Ascending aorta (tissue), 2 donors: ENCODE results near the gene FMN1. TPM values are rescaled to one million over a fixed set of nuclear protein-coding genes. Genes with fewer than 3 reads are reported as not detected.

Source experiments
- DNase-seq, 2 donors: peaks; one replicate each; pipeline ENCODE4 v3.0.0-alpha.2; 2019; ENCODE audit warnings: low spot score in 2 of 2
- H3K27ac ChIP-seq, 2 donors: fragments of 200-600 bp; sonication (generic); one replicate each; pipeline ENCODE4 v1.5.1; 2016 to 2017; ENCODE audit warnings: mild to moderate bottlenecking in 1 of 2
- H3K27me3 ChIP-seq: fragments of 200-600 bp; sonication (generic); one replicate; pipeline ENCODE4 v1.5.1; 2017
- H3K36me3 ChIP-seq, 2 donors: fragments of 200-600 bp; sonication (generic); one replicate each; pipeline ENCODE4 v1.5.1; 2016
- H3K4me1 ChIP-seq, 2 donors: fragments of 200-600 bp; sonication (generic); one replicate each; pipeline ENCODE4 v1.5.1; 2016 to 2017; ENCODE audit warnings: mild to moderate bottlenecking in 1 of 2
- H3K4me3 ChIP-seq, 2 donors: fragments of 200-600 bp; sonication (generic); one replicate each; pipeline ENCODE4 v1.5.1; 2016 to 2017; ENCODE audit warnings: mild to moderate bottlenecking in 1 of 2
- H3K9me3 ChIP-seq, 2 donors: fragments of 200-600 bp; sonication (generic); one replicate each; pipeline ENCODE4 v1.5.1; 2016
- CTCF ChIP-seq, 3 experiments: fragments of 200-600 bp in 2 of 3; fragments of 450-650 bp in 1 of 3; sonication (generic) in 2 of 3; IDR thresholded peaks; one replicate each; pipeline ENCODE4 v1.5.1; 2016 to 2019; ENCODE audit warnings: antibody characterized with exemption in 3 of 3, mild to moderate bottlenecking in 1 of 3, moderate library complexity in 1 of 3
- intact Hi-C: fragments of 100-400 bp; cut with DNase I; formaldehyde crosslinking; loops from one replicate; pipeline ENCODE4 v1.15.1; 2023
- total RNA-seq: library from RNA; depleted of rRNA; stranded (reverse); fragments of >200 nt; gene quantifications from one replicate; pipeline ENCODE4 v1.1.0, GENCODE V29; 2016

The FMN1 gene
- total RNA-seq, 1 donor from 2014 or later = 4.3 TPM

- DNase-seq = no peak
- intact Hi-C loops = no loop called here
- Histone ChIP-seq H3K36me3 (no peaks in the 10 kb centered on the region), H3K4me3 (peak overlapping the region; percentile 14 to 18), H3K4me1 (peaks cover 0 to under 1% of the 10 kb centered on the region in 2 donors), H3K27me3 (no peaks in the 10 kb centered on the region), H3K9me3 (no peaks in the 10 kb centered on the region), H3K27ac (peak overlapping the region; percentile 16 to 35)
- no peak for TF ChIP-seq CTCF (IDR thresholded peaks at IDR 0.05)
Measured at GRCh38 chr15:32861761-32862160, 332.8 kb downstream of the FMN1 start.

GRCh38 chr15:32861174-32861573 is 333.3 kb downstream of the FMN1 start:
- Histone ChIP-seq H3K27ac (no peak overlapping the region), H3K4me3 (peak overlapping the region; percentile 14 to 18), H3K27me3 (no peaks in the 10 kb centered on the region), H3K9me3 (no peaks in the 10 kb centered on the region), H3K4me1 (peaks cover 3 to 7% of the 10 kb centered on the region in 2 donors), H3K36me3 (no peaks in the 10 kb centered on the region)
- no peak for TF ChIP-seq CTCF (IDR thresholded peaks at IDR 0.05)
- no peak for DNase-seq
- intact Hi-C loops = no loop called here

GRCh38 chr15:32859996-32860395 is 334.5 kb downstream of the FMN1 start:
- no peak overlapping the region for H3K4me3 ChIP-seq
- DNase-seq = no peak
- peaks cover 5 to 13% of the 10 kb centered on the region in 2 donors for H3K4me1 ChIP-seq
- no peak overlapping the region for H3K27ac ChIP-seq
- no peaks in the 10 kb centered on the region for H3K27me3 ChIP-seq
- intact Hi-C loops = no loop called here
- no peaks in the 10 kb centered on the region for H3K9me3 ChIP-seq
- no peaks in the 10 kb centered on the region for H3K36me3 ChIP-seq
- TF ChIP-seq CTCF (IDR thresholded peaks at IDR 0.05) = no peak

GRCh38 chr15:32859251-32859650 is 335.3 kb downstream of the FMN1 start:
- TF ChIP-seq CTCF (IDR thresholded peaks at IDR 0.05) = no peak
- Histone ChIP-seq H3K27me3 (no peaks in the 10 kb centered on the region), H3K4me3 (no peak overlapping the region), H3K9me3 (no peaks in the 10 kb centered on the region), H3K36me3 (no peaks in the 10 kb centered on the region), H3K4me1 (peaks cover 5 to 13% of the 10 kb centered on the region in 2 donors), H3K27ac (no peak overlapping the region)
- intact Hi-C loops = no loop called here
- DNase-seq = no peak

GRCh38 chr15:32857732-32858131 is 336.8 kb downstream of the FMN1 start:
- Histone ChIP-seq H3K9me3 (no peaks in the 10 kb centered on the region), H3K27ac (no peak overlapping the region), H3K27me3 (no peaks in the 10 kb centered on the region), H3K4me3 (no peak overlapping the region), H3K36me3 (no peaks in the 10 kb centered on the region), H3K4me1 (peaks cover 5 to 13% of the 10 kb centered on the region in 2 donors)
- intact Hi-C loops = no loop called here
- TF ChIP-seq CTCF (IDR thresholded peaks at IDR 0.05) = no peak
- DNase-seq = no peak

- Histone ChIP-seq H3K9me3 (no peaks in the 10 kb centered on the region), H3K27me3 (no peaks in the 10 kb centered on the region), H3K4me3 (no peak overlapping the region), H3K4me1 (peaks cover 5 to 17% of the 10 kb centered on the region in 2 donors), H3K27ac (peak overlapping the region; percentile 77 to 84), H3K36me3 (no peaks in the 10 kb centered on the region)
- intact Hi-C loops = no loop called here
- no peak for DNase-seq
- TF ChIP-seq CTCF (IDR thresholded peaks at IDR 0.05) = no peak
Measured at GRCh38 chr15:32856753-32857152, 337.8 kb downstream of the FMN1 start.
